IMR-90 (cell line): ENCODE measurements around the gene LINGO1. TPM values are rescaled to one million over a fixed set of nuclear protein-coding genes. Genes with fewer than 3 reads are reported as not detected.

Source experiments
- ATAC-seq: fragments of 200-7000 bp; cut with Tn5 transposase; 2 replicates; pipeline ENCODE4 v1.9.1; 2020; ENCODE audit warnings: low read depth, mild to moderate bottlenecking, moderate library complexity
- BruUV-seq: library from RNA; stranded (reverse); fragments of 400-500 nt; replicated peaks from 2 replicates; lab custom pipeline; 2021; lab: Mats Ljungman, UMichigan
- CTCF ChIA-PET: fragments of 300-600 bp; formaldehyde crosslinking; extraction: SDS; loops from one replicate; lab custom pipeline; 2021; ENCODE audit warnings: antibody characterized with exemption; lab: Yijun Ruan, JAX
- POLR2A ChIA-PET: fragments of 300-600 bp; sonication (Branson Sonifier 250); formaldehyde crosslinking; loops from one replicate; lab custom pipeline; 2022; ENCODE audit warnings: antibody characterized with exemption; ENCODE audit not compliant: unreplicated experiment; lab: Charles Lee
- DNase-seq: peaks from one replicate; pipeline ENCODE4 v3.0.0; 2013
- H2AFZ ChIP-seq: replicated peaks from 2 replicates; pipeline ENCODE3; 2013; ENCODE audit warnings: low read length, mild to moderate bottlenecking; ENCODE audit not compliant: poor library complexity
- H2AK5ac ChIP-seq: 2 replicates; pipeline ENCODE4 v1.6.1; 2013; ENCODE audit warnings: low read depth, low read length, inconsistent platforms
- H2AK9ac ChIP-seq: replicated peaks from 2 replicates; pipeline ENCODE3; 2013; ENCODE audit warnings: mild to moderate bottlenecking, low read depth, low read length, moderate library complexity; ENCODE audit not compliant: poor library complexity
- H2BK120ac ChIP-seq: 2 replicates; pipeline ENCODE4 v1.6.1; 2013; ENCODE audit warnings: low read depth, low read length, inconsistent platforms
- H2BK15ac ChIP-seq: 3 replicates; pipeline ENCODE4 v1.6.1; 2013; ENCODE audit warnings: low read depth, low read length, inconsistent platforms
- H2BK20ac ChIP-seq: 2 replicates; pipeline ENCODE4 v1.6.1; 2013; ENCODE audit warnings: low read depth, mild to moderate bottlenecking, inconsistent platforms, low read length, moderate library complexity
- H2BK5ac ChIP-seq: 2 replicates; pipeline ENCODE4 v1.6.1; 2013; ENCODE audit warnings: mild to moderate bottlenecking, low read depth, low read length, inconsistent platforms; ENCODE audit not compliant: poor library complexity, severe bottlenecking
- H3K14ac ChIP-seq: replicated peaks from 2 replicates; pipeline ENCODE4 v1.6.1; 2013; ENCODE audit warnings: low read depth, low read length, inconsistent platforms
- H3K18ac ChIP-seq: 2 replicates; pipeline ENCODE4 v1.6.1; 2013; ENCODE audit warnings: low read depth, low read length, control low read depth
- H3K23ac ChIP-seq: 2 replicates; pipeline ENCODE4 v1.6.1; 2013; ENCODE audit warnings: low read depth, low read length, inconsistent platforms
- H3K27ac ChIP-seq: 2 replicates; pipeline ENCODE4 v1.5.1; 2013; ENCODE audit warnings: mild to moderate bottlenecking, control low read depth, low read length; ENCODE audit not compliant: insufficient read depth
- H3K27me3 ChIP-seq: 2 replicates; pipeline ENCODE4 v1.6.1; 2013; ENCODE audit warnings: low read length; ENCODE audit not compliant: control insufficient read depth, insufficient read depth
- H3K36me3 ChIP-seq: 2 replicates; pipeline ENCODE4 v1.6.1; 2013; ENCODE audit warnings: low read length, mixed read lengths; ENCODE audit not compliant: control insufficient read depth, insufficient read depth
- H3K4ac ChIP-seq: 2 replicates; pipeline ENCODE4 v1.6.1; 2013; ENCODE audit warnings: low read depth, low read length, inconsistent platforms
- H3K4me1 ChIP-seq: 2 replicates; pipeline ENCODE4 v1.6.1; 2013; ENCODE audit warnings: low read length, mixed read lengths; ENCODE audit not compliant: control insufficient read depth, insufficient read depth
- H3K4me2 ChIP-seq: 2 replicates; pipeline ENCODE4 v1.6.1; 2013; ENCODE audit warnings: low read depth, mild to moderate bottlenecking, control low read depth, low read length, moderate library complexity
- H3K4me3 ChIP-seq: 2 replicates; pipeline ENCODE4 v1.5.1; 2013; ENCODE audit warnings: low read depth, mild to moderate bottlenecking, control low read depth, low read length, moderate library complexity; ENCODE audit not compliant: insufficient read depth
- H3K56ac ChIP-seq: 2 replicates; pipeline ENCODE4 v1.6.1; 2013; ENCODE audit warnings: low read length, inconsistent platforms; ENCODE audit not compliant: insufficient read depth; ENCODE audit errors: extremely low read depth
- H3K79me1 ChIP-seq, 2 experiments: 2 replicates each; pipeline ENCODE4 v1.6.1; 2013; ENCODE audit warnings: low read length in 2 of 2, inconsistent platforms in 1 of 2, low read depth in 1 of 2
- H3K9ac ChIP-seq: 2 replicates; pipeline ENCODE4 v1.6.1; 2013; ENCODE audit warnings: low read depth, low read length, control low read depth
- H3K9me1 ChIP-seq: 2 replicates; pipeline ENCODE4 v1.6.1; 2013; ENCODE audit warnings: low read length, inconsistent platforms; ENCODE audit not compliant: insufficient read depth
- H3K9me3 ChIP-seq: 2 replicates; pipeline ENCODE4 v1.6.1; 2013; ENCODE audit warnings: low read length; ENCODE audit not compliant: control insufficient read depth, insufficient read depth
- H4K20me1 ChIP-seq: 2 replicates; pipeline ENCODE4 v1.6.1; 2013; ENCODE audit warnings: low read length, inconsistent platforms; ENCODE audit not compliant: insufficient read depth
- H4K5ac ChIP-seq: 2 replicates; pipeline ENCODE4 v1.6.1; 2013; ENCODE audit warnings: mild to moderate bottlenecking, low read depth, low read length, control low read depth
- H4K8ac ChIP-seq, 2 experiments: 2 replicates each; pipeline ENCODE4 v1.6.1; 2013; ENCODE audit warnings: low read depth in 2 of 2, low read length in 2 of 2, control low read depth in 1 of 2, inconsistent platforms in 1 of 2
- H4K91ac ChIP-seq: 2 replicates; pipeline ENCODE4 v1.6.1; 2013; ENCODE audit warnings: low read depth, low read length, inconsistent platforms; ENCODE audit not compliant: insufficient read depth
- BHLHE40 ChIP-seq: fragments of 150-350 bp; IDR thresholded peaks from 2 replicates; pipeline ENCODE4 v1.6.1; 2016; ENCODE audit warnings: mild to moderate bottlenecking, low read depth, low read length
- CHD1 ChIP-seq: IDR thresholded peaks from 2 replicates; pipeline ENCODE4 v1.6.1; 2012; ENCODE audit warnings: low read depth, low read length, improper control_type of control experiment
- FOS ChIP-seq: fragments of 150-350 bp; IDR thresholded peaks from 2 replicates; pipeline ENCODE4 v1.6.1; 2016; ENCODE audit warnings: low read depth, low read length
- MAFK ChIP-seq: IDR thresholded peaks from 2 replicates; pipeline ENCODE4 v1.6.1; 2012; ENCODE audit warnings: low read depth, low read length, improper control_type of control experiment
- MAZ ChIP-seq: IDR thresholded peaks from 2 replicates; pipeline ENCODE4 v1.6.1; 2012; ENCODE audit warnings: low read depth, mild to moderate bottlenecking, low read length, improper control_type of control experiment, moderate library complexity, borderline replicate concordance
- MXI1 ChIP-seq: IDR thresholded peaks from 2 replicates; pipeline ENCODE4 v1.6.1; 2012; ENCODE audit warnings: low read depth, mild to moderate bottlenecking, low read length, moderate library complexity, borderline replicate concordance
- NFE2L2 ChIP-seq: fragments of 150-350 bp; IDR thresholded peaks from 2 replicates; pipeline ENCODE4 v1.6.1; 2016; ENCODE audit warnings: low read depth, mild to moderate bottlenecking, low read length
- POLR2A ChIP-seq: IDR thresholded peaks from 2 replicates; pipeline ENCODE4 v1.6.1; 2012; ENCODE audit warnings: mild to moderate bottlenecking, low read depth, low read length
- RCOR1 ChIP-seq: IDR thresholded peaks from 2 replicates; pipeline ENCODE4 v1.6.1; 2012; ENCODE audit warnings: mild to moderate bottlenecking, low read length, improper control_type of control experiment; ENCODE audit not compliant: insufficient replicate concordance
- RFX5 ChIP-seq: IDR thresholded peaks from 2 replicates; pipeline ENCODE4 v1.8.0; 2012; ENCODE audit warnings: low read depth, mild to moderate bottlenecking, low read length, moderate library complexity
- USF2 ChIP-seq: fragments of 150-350 bp; IDR thresholded peaks from 2 replicates; pipeline ENCODE4 v1.6.1; 2017; ENCODE audit warnings: mild to moderate bottlenecking, antibody characterized with exemption, low read length, low read depth
- WGBS, 2 experiments: methylation state at CpG; one replicate each; pipeline versions ENCODE4 v1.1.5 to v1.1.7; 2013; ENCODE audit warnings: missing lambda C conversion rate in 2 of 2; ENCODE audit not compliant: insufficient read length in 1 of 2; ENCODE audit errors: extremely low coverage in 2 of 2; 5-methylcytosine and 5-hydroxymethylcytosine counted together
- dilution Hi-C: fragments of 300-500 bp; cut with HindIII; formaldehyde crosslinking; loops from one replicate; pipeline ENCODE4 v1.14.3; 2018; ENCODE audit warnings: low sequenced_read_pairs; ENCODE audit not compliant: unreplicated experiment
- in situ Hi-C: fragments of 300-500 bp; cut with MboI; formaldehyde crosslinking; loops from 3 replicates; pipeline ENCODE4 v1.14.3; 2019; ENCODE audit warnings: low sequenced_read_pairs, inconsistent platforms, mixed read lengths
- intact Hi-C: fragments of 100-400 bp; cut with micrococcal nuclease; formaldehyde crosslinking; loops from 2 replicates; pipeline ENCODE4 v1.10.0; 2022
- polyA plus RNA-seq, 3 experiments: library from polyadenylated mRNA; depleted of rRNA; stranded (reverse); fragments of >200 nt; gene quantifications; 2 replicates each; pipeline ENCODE4 v1.2.3, GENCODE V29; 2012; ENCODE audit warnings: low replicate concordance in 1 of 3
- total RNA-seq: library from RNA; depleted of rRNA; stranded (reverse); fragments of >200 nt; gene quantifications from 2 replicates; pipeline ENCODE4 v1.2.3, GENCODE V29; 2012

LINGO1 gene
- total and polyA plus RNA-seq, 2 of the 4 experiments (the other 2 are of a cell fraction) = 0.05 TPM; not detected in 1

GRCh38 chr15:77569729-77570125 lies 63.0 kb downstream of the LINGO1 start:
- DNase-seq = no peak
- Histone ChIP-seq H3K23ac (no peak overlapping the region), H2AFZ (peak overlapping the region; percentile 10)

More at GRCh38 chr15:77569729-77570125, 63.0 kb downstream of the LINGO1 start:
- ChIA-PET CTCF (no interaction called here), POLR2A (no interaction called here)
- Histone ChIP-seq H3K9me3 (no peaks in the 10 kb centered on the region), H4K91ac (no peak overlapping the region), H3K18ac (no peak overlapping the region), H3K9ac (no peak overlapping the region), H2AK5ac (no peak overlapping the region), H2BK20ac (no peak overlapping the region), H3K4me1 (peaks cover 6% of the 10 kb centered on the region; the same call in 1 of the 2 replicates), H4K20me1 (no peaks in the 10 kb centered on the region), H3K14ac (no peak overlapping the region), H3K79me1 (no peaks in the 10 kb centered on the region), H3K4me3 (no peak overlapping the region), H3K36me3 (no peaks in the 10 kb centered on the region), H3K9me1 (no peaks in the 10 kb centered on the region), H4K8ac (no peak overlapping the region), H2BK120ac (no peak overlapping the region), H3K27ac (no peak overlapping the region), H2BK15ac (no peak overlapping the region), H2BK5ac (no peak overlapping the region), H4K5ac (no peak overlapping the region), H3K4ac (no peak overlapping the region), H2AK9ac (no peak overlapping the region), H3K4me2 (no peak overlapping the region; the same call in 1 of the 2 replicates), H3K56ac (no peak overlapping the region), H3K27me3 (peaks cover 21% of the 10 kb centered on the region)
- in situ Hi-C loops = no loop called here
- WGBS, 2 experiments = 0% methylated on average over 1 of the region's 6 CpGs; no CpG with 5 or more reads in 1 of the 2 experiments
- TF ChIP-seq RFX5 (no peak), FOS (no peak), MAZ (no peak), MXI1 (no peak), USF2 (no peak), BHLHE40 (no peak), MAFK (no peak), NFE2L2 (no peak), CHD1 (no peak), POLR2A (no peak), RCOR1 (no peak)
- no TSS peak for BruUV-seq
- dilution Hi-C loops = no loop called here
- intact Hi-C loops = no loop called here
- no peak for ATAC-seq
